ENCODE results near the gene AP3B1. TPM values are rescaled to one million over a fixed set of nuclear protein-coding genes. Genes with fewer than 3 reads are reported as not detected.

Gene AP3B1
- polyA plus RNA-seq, 4 donors = 62.3 to 79.2 (median 73.6) TPM

- peak in 3 of 4 donors; percentile 19 to 34 (median 31) for DNase-seq (ENCODE audit: low read depth in 4 of 4, low spot score in 2 of 4)
Observed at GRCh38 chr5:78293851-78294247, 649 bp downstream of the AP3B1 start.

- DNase-seq (ENCODE audit: low read depth in 4 of 4, low spot score in 2 of 4) = no peak
Observed at GRCh38 chr5:78291687-78292086, 2.8 kb downstream of the AP3B1 start.

GRCh38 chr5:78289911-78290310 lies 4.6 kb downstream of the AP3B1 start:
- no peak for DNase-seq (ENCODE audit: low read depth in 4 of 4, low spot score in 2 of 4)

- no peak for DNase-seq (ENCODE audit: low read depth in 4 of 4, low spot score in 2 of 4)
Observed at GRCh38 chr5:78288246-78288645, 6.3 kb downstream of the AP3B1 start.

GRCh38 chr5:78287833-78288232 lies 6.7 kb downstream of the AP3B1 start:
- no peak for DNase-seq (ENCODE audit: low read depth in 4 of 4, low spot score in 2 of 4)

GRCh38 chr5:78287169-78287568 lies 7.3 kb downstream of the AP3B1 start:
- no peak for DNase-seq (ENCODE audit: low read depth in 4 of 4, low spot score in 2 of 4)

- DNase-seq (ENCODE audit: low read depth in 4 of 4, low spot score in 2 of 4) = no peak
Observed at GRCh38 chr5:78286290-78286689, 8.2 kb downstream of the AP3B1 start.

- no peak for DNase-seq (ENCODE audit: low read depth in 4 of 4, low spot score in 2 of 4)
Observed at GRCh38 chr5:78283802-78284201, 10.7 kb downstream of the AP3B1 start.

- no peak for DNase-seq (ENCODE audit: low read depth in 4 of 4, low spot score in 2 of 4)
Observed at GRCh38 chr5:78283105-78283504, 11.4 kb downstream of the AP3B1 start.

- no peak for DNase-seq (ENCODE audit: low read depth in 4 of 4, low spot score in 2 of 4)
Observed at GRCh38 chr5:78280261-78280660, 14.2 kb downstream of the AP3B1 start.

- DNase-seq (ENCODE audit: low read depth in 4 of 4, low spot score in 2 of 4) = no peak
Observed at GRCh38 chr5:78279194-78279593, 15.3 kb downstream of the AP3B1 start.

- DNase-seq (ENCODE audit: low read depth in 4 of 4, low spot score in 2 of 4) = no peak
Observed at GRCh38 chr5:78277715-78278114, 16.8 kb downstream of the AP3B1 start.

GRCh38 chr5:78275998-78276543 lies 18.4 kb downstream of the AP3B1 start:
- no peak for DNase-seq (ENCODE audit: low read depth in 4 of 4, low spot score in 2 of 4)

GRCh38 chr5:78274540-78275197 lies 19.8 kb downstream of the AP3B1 start:
- no peak for DNase-seq (ENCODE audit: low read depth in 4 of 4, low spot score in 2 of 4)

- DNase-seq (ENCODE audit: low read depth in 4 of 4, low spot score in 2 of 4) = no peak
Observed at GRCh38 chr5:78273436-78273835, 21.1 kb downstream of the AP3B1 start.

GRCh38 chr5:78271766-78272165 lies 22.7 kb downstream of the AP3B1 start:
- no peak for DNase-seq (ENCODE audit: low read depth in 4 of 4, low spot score in 2 of 4)

GRCh38 chr5:78269088-78269703 lies 25.3 kb downstream of the AP3B1 start:
- no peak for DNase-seq (ENCODE audit: low read depth in 4 of 4, low spot score in 2 of 4)

- DNase-seq (ENCODE audit: low read depth in 4 of 4, low spot score in 2 of 4) = no peak
Observed at GRCh38 chr5:78268356-78268755, 26.1 kb downstream of the AP3B1 start.

- no peak for DNase-seq (ENCODE audit: low read depth in 4 of 4, low spot score in 2 of 4)
Observed at GRCh38 chr5:78265163-78265562, 29.3 kb downstream of the AP3B1 start.

GRCh38 chr5:78264600-78264999 lies 29.9 kb downstream of the AP3B1 start:
- no peak for DNase-seq (ENCODE audit: low read depth in 4 of 4, low spot score in 2 of 4)

GRCh38 chr5:78260771-78261170 lies 33.7 kb downstream of the AP3B1 start:
- DNase-seq (ENCODE audit: low read depth in 4 of 4, low spot score in 2 of 4) = no peak

- no peak for DNase-seq (ENCODE audit: low read depth in 4 of 4, low spot score in 2 of 4)
Observed at GRCh38 chr5:78253201-78253600, 41.3 kb downstream of the AP3B1 start.
